Erythroblast (primary cell): Measurements from ENCODE around the gene CKM.

Experiments
- GATA1 ChIP-seq: IDR thresholded peaks from 2 replicates; pipeline ENCODE4 v1.6.1; 2011; ENCODE audit warnings: low read depth, mild to moderate bottlenecking, control low read depth, low read length, moderate library complexity
- POLR2A ChIP-seq: IDR thresholded peaks from 2 replicates; pipeline ENCODE4 v1.6.1; 2011; ENCODE audit warnings: mild to moderate bottlenecking, low read length

DNA sequence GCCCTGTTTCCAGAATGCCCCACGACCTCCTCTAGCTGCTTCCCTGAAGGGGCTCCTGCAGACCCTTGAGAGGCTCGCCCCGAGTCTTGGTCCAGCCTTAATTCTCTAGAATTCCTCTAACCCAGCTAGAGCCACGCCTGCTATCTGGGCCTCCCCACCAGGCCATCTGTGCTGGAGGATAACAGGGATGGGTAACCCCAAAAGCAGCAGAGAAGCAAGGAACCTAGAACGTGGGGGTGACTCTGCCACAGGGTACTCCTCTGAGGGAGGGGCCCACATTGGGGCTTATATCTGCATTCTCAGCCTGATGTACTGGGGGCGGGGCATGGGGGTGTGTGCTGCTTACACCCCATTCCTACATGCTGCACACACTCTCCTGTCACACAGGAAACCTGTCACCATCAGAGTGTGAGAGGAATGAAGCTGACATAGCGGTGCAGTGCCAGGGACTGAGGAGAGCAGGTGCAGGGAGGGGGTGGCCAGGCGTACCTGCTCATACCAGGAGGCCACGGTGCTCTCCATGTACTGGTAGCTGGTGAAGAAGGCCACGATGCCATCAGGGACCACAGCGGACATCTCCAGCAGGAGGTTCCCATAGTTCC, 31.7 kb upstream of the CKM start:
- TF ChIP-seq POLR2A (peak; percentile 31), GATA1 (no peak)
